Neural crest cell (in vitro differentiated cells): ENCODE measurements around the gene ZFAND3. TPM values are rescaled to one million over a fixed set of nuclear protein-coding genes. Genes with fewer than 3 reads are reported as not detected.
A peak's percentile ranks its signal among the peaks of the same experiment; 100 is the strongest.
"Not testable (repeated sequence)": the region's sequence is repeated elsewhere in the genome, so short reads cannot be mapped to it uniquely, and the experiment has no call there.

Experiments
- DNase-seq: peaks from one replicate; pipeline ENCODE4 v3.0.0; 2021; ENCODE audit warnings: low read depth, mixed read lengths, low spot score
- H3K27ac Mint-ChIP-seq: one replicate; pipeline ENCODE4 v1.8.0; 2021; ENCODE audit warnings: mild to moderate bottlenecking, mixed read lengths; ENCODE audit not compliant: unreplicated experiment
- H3K27me3 Mint-ChIP-seq: 2 replicates; pipeline ENCODE4 v1.8.0; 2021; ENCODE audit warnings: low read depth, mild to moderate bottlenecking, mixed read lengths
- H3K36me3 Mint-ChIP-seq: 2 replicates; pipeline ENCODE4 v1.8.0; 2021; ENCODE audit warnings: low read depth, mild to moderate bottlenecking, mixed read lengths
- H3K4me1 Mint-ChIP-seq: 2 replicates; pipeline ENCODE4 v1.8.0; 2021; ENCODE audit warnings: mixed read lengths
- H3K4me3 Mint-ChIP-seq: one replicate; pipeline ENCODE4 v1.8.0; 2021; ENCODE audit warnings: mild to moderate bottlenecking, mixed read lengths
- H3K9me3 Mint-ChIP-seq: 2 replicates; pipeline ENCODE4 v1.8.0; 2021; ENCODE audit warnings: mixed read lengths
- total RNA-seq: library from RNA; stranded (reverse); gene quantifications from 2 replicates; pipeline ENCODE4 v1.2.1, GENCODE V29; 2021
- TF ChIP-seq, protein P1 (sequence below): fragments of 200-600 bp; sonication (generic); conservative IDR thresholded peaks from 2 replicates; pipeline ENCODE4 v1.5.0; 2021; ENCODE audit warnings: antibody characterized with exemption, mild to moderate bottlenecking

Gene ZFAND3
- total RNA-seq, 1 donor from 2014 or later, result 65.9 TPM

- no peaks in the 10 kb centered on the region for H3K27me3 Mint-ChIP-seq
- H3K4me1 Mint-ChIP-seq, result peaks cover 14% of the 10 kb centered on the region
- H3K27ac Mint-ChIP-seq, result no peak overlapping the region
- H3K36me3 Mint-ChIP-seq, result peaks cover 3% of the 10 kb centered on the region
- TF ChIP-seq, protein P1, sequence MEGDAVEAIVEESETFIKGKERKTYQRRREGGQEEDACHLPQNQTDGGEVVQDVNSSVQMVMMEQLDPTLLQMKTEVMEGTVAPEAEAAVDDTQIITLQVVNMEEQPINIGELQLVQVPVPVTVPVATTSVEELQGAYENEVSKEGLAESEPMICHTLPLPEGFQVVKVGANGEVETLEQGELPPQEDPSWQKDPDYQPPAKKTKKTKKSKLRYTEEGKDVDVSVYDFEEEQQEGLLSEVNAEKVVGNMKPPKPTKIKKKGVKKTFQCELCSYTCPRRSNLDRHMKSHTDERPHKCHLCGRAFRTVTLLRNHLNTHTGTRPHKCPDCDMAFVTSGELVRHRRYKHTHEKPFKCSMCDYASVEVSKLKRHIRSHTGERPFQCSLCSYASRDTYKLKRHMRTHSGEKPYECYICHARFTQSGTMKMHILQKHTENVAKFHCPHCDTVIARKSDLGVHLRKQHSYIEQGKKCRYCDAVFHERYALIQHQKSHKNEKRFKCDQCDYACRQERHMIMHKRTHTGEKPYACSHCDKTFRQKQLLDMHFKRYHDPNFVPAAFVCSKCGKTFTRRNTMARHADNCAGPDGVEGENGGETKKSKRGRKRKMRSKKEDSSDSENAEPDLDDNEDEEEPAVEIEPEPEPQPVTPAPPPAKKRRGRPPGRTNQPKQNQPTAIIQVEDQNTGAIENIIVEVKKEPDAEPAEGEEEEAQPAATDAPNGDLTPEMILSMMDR, result no peak
- DNase-seq, result no peak
- peaks cover 2% of the 10 kb centered on the region for H3K9me3 Mint-ChIP-seq
- no peak overlapping the region for H3K4me3 Mint-ChIP-seq
These were observed 220.7 kb downstream of the ZFAND3 start for GRCh38 chr6:38040254-38040653.

DNA sequence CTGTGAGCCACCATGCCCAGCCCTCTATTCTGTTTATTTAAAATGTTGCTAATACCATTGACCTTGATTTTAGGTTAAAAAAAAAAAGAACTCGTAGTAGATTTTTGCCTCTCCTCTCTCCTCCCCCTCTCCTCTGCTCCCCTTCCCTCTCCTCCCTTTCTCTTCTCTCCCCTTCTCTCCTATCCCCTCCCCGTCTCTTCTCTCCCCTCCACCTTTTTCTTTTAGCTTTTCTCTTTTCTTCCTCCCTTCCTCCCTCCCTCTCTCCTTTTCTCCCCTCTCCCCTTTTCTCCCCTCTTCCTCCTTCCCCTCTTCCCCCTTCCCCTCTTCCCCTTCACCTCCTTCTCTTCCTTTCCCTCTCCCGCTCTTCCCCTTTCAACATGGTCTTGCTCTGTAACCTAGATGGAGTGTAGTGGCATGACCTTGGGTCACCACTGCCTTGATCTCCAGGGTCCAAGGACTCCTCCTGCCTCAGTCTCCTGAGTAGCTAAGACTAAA lies 223.8 kb downstream of the ZFAND3 start:
- Mint-ChIP-seq H3K4me3 (no peak overlapping the region), H3K9me3 (no peaks in the 10 kb centered on the region), H3K27me3 (no peaks in the 10 kb centered on the region), H3K36me3 (no peaks in the 10 kb centered on the region), H3K4me1 (peaks cover 6% of the 10 kb centered on the region), H3K27ac (no peak overlapping the region)
- no peak for DNase-seq
- TF ChIP-seq, protein P1, result no peak

DNA sequence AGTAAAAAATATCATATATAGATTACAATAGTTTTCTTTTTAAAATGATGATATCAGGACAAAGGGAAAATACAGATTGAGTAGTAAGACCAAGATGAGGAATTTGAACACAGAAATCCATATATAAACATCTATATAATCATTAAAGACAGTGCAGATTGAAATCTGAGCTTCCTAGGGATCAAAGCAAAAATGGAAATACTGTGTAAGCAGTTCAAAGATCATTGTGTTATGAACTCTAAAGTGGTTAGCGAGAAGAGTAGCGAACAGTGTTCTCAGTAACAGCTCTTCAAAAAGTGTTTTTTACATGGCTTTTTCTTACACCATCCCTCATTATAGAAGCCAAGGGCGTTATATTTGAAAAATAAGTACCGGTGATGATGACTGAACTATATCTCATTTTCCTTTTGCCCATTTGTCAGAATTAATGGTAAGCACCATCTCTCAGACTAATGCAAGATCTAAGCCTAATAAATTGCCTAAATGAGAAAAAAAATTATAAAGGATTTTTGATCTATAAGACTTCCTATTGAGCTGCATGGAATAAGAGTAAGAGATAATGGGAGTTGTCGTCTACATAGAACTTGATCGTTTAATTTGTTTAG lies 226.3 kb downstream of the ZFAND3 start:
- no peaks in the 10 kb centered on the region for H3K36me3 Mint-ChIP-seq
- H3K4me3 Mint-ChIP-seq, result no peak overlapping the region
- no peaks in the 10 kb centered on the region for H3K9me3 Mint-ChIP-seq
- peaks cover 4% of the 10 kb centered on the region for H3K4me1 Mint-ChIP-seq
- no peak overlapping the region for H3K27ac Mint-ChIP-seq
- TF ChIP-seq, protein P1, result no peak
- H3K27me3 Mint-ChIP-seq, result no peaks in the 10 kb centered on the region
- no peak for DNase-seq

DNA sequence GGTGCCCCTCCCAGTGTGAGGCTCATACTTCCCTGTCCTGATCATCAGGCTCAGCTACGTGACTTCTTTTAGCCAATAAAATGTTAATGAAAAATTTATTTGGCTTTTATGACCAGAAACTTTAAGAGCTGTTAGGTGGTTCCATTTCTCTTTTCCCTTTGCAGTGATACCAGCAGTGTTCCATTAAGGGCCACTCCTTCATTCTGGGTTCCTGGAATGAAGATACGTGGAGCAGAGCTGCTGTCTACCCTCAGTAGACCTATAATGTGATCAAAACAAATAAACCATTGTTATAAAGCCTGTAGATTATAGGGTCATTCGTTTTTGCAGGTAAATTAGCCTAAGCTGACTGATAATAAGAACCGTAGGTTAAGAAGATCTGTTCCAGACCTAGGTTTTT lies 228.0 kb downstream of the ZFAND3 start:
- Mint-ChIP-seq H3K36me3 (no peaks in the 10 kb centered on the region), H3K27me3 (no peaks in the 10 kb centered on the region)
- TF ChIP-seq, protein P1, result no peak

DNA sequence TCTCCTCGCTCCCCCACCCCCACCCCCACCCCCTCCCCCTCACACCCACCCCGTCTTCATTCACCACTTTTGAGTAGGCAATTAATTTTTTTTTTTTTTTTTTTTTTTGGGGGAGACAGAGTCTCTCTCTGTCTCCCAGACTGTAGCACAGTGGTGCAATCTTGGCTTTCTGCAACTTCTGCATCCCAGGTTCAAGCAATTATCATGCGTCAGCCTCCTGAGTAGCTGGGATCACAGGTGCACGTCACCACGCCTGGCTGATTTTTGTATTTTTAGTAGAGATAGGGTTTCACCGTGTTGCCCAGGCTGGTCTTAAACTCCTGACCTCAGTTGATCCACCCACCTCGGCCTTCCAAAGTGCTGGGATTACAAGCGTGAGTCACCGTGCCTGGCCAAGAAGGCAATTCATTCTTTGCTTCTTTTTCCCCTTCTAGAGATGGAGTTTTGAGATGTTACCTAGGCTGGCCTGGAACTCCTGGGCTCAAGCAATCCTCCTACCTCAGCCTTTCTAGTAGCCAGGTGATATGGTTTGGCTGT lies 230.4 kb downstream of the ZFAND3 start:
- not testable (repeated sequence) for H3K4me1 Mint-ChIP-seq, H3K4me3 Mint-ChIP-seq, H3K36me3 Mint-ChIP-seq

More for the DNA sequence above, 228.0 kb downstream of the ZFAND3 start:
- no peak overlapping the region for H3K4me3 Mint-ChIP-seq
- H3K27ac Mint-ChIP-seq, result no peak overlapping the region
- no peak for DNase-seq
- H3K4me1 Mint-ChIP-seq, result peaks cover 7% of the 10 kb centered on the region
- no peaks in the 10 kb centered on the region for H3K9me3 Mint-ChIP-seq

DNA sequence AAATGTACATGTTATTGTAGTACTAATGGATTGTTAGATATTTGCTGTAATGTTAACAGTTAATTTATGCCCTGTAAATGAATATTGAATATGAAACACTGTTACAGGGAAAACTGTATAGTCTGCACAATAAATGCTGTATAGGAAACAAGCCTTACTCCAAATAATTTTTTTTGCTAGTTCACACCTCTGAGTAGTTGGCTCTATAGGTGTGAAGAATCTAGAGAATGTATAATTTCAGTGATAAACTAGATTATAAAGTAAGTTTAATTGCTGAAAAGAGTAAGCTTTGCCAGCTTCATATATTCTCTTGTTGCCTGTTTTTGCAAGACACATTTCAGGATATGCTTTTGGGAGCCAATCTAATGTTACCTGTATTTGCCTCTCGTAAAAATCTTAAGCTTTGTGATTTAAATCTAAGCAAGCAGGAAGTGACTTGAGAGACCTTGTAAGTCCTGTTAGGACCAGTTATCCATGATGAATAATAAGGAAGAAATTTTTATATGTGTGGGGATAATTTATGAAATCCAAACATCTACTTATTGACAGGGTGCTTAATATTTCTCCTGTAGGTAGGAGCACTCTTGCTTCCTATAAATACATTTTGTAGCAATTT lies 232.4 kb downstream of the ZFAND3 start:
- Mint-ChIP-seq H3K36me3 (no peaks in the 10 kb centered on the region), H3K27ac (no peak overlapping the region), H3K9me3 (no peaks in the 10 kb centered on the region), H3K27me3 (no peaks in the 10 kb centered on the region), H3K4me3 (no peak overlapping the region), H3K4me1 (peaks cover 7% of the 10 kb centered on the region)
- no peak for DNase-seq
- TF ChIP-seq, protein P1, result no peak

More for the DNA sequence above, 230.4 kb downstream of the ZFAND3 start:
- H3K27ac Mint-ChIP-seq, result peak overlapping the region; percentile 6
- not testable (repeated sequence) for H3K9me3 Mint-ChIP-seq, H3K27me3 Mint-ChIP-seq, DNase-seq
